Activated T-helper 2 cell treated with anti-CD3 and anti-CD28 coated beads, Interferon-gamma antibody, Interleukin-2, Interleukin-4, amounts not matched to agents 10 μg/mL and 5 μg/mL and 100 μg/mL, durations not matched to agents 14 hours and 24 hours and 36 hours (primary cell): Measurements from ENCODE around the gene TRAPPC14. TPM values are rescaled to one million over a fixed set of nuclear protein-coding genes. Genes with fewer than 3 reads are reported as not detected.
"Not testable (repeated sequence)": the region's sequence is repeated elsewhere in the genome, so short reads cannot be mapped to it uniquely, and the experiment has no call there.

ENCODE experiments used
- DNase-seq: peaks from one replicate; pipeline ENCODE4 v3.0.0; 2021; ENCODE audit warnings: low spot score
- H3K27ac Mint-ChIP-seq: one replicate; pipeline ENCODE4 v1.8.0; 2021; ENCODE audit warnings: mixed read lengths
- H3K27me3 Mint-ChIP-seq: one replicate; pipeline ENCODE4 v1.8.0; 2021; ENCODE audit warnings: low read depth, mixed read lengths
- H3K36me3 Mint-ChIP-seq: one replicate; pipeline ENCODE4 v1.8.0; 2021; ENCODE audit warnings: low read depth, mixed read lengths
- H3K4me1 Mint-ChIP-seq: one replicate; pipeline ENCODE4 v1.8.0; 2021; ENCODE audit warnings: low read depth, mixed read lengths
- H3K4me3 Mint-ChIP-seq: one replicate; pipeline ENCODE4 v1.8.0; 2021; ENCODE audit warnings: low read depth, mild to moderate bottlenecking, moderate library complexity, mixed read lengths
- H3K9me3 Mint-ChIP-seq: one replicate; pipeline ENCODE4 v1.8.0; 2021; ENCODE audit warnings: mixed read lengths
- intact Hi-C: fragments of 100-400 bp; cut with micrococcal nuclease; formaldehyde crosslinking; loops from one replicate; pipeline ENCODE4 v1.15.1; 2023
- total RNA-seq: library from RNA; stranded (reverse); gene quantifications from 2 replicates; pipeline ENCODE4 v1.2.3, GENCODE V29; 2022

TRAPPC14 gene, protein sequence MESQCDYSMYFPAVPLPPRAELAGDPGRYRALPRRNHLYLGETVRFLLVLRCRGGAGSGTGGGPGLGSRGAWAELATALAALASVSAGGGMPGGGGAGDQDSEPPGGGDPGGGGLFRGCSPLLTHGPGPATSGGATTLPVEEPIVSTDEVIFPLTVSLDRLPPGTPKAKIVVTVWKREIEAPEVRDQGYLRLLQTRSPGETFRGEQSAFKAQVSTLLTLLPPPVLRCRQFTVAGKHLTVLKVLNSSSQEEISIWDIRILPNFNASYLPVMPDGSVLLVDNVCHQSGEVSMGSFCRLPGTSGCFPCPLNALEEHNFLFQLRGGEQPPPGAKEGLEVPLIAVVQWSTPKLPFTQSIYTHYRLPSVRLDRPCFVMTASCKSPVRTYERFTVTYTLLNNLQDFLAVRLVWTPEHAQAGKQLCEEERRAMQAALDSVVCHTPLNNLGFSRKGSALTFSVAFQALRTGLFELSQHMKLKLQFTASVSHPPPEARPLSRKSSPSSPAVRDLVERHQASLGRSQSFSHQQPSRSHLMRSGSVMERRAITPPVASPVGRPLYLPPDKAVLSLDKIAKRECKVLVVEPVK
- total RNA-seq: 31.2 and 33.2 TPM in 2 replicates

- intact Hi-C loops: no loop called here
- Mint-ChIP-seq H3K27me3 (no peaks in the 10 kb centered on the region), H3K4me3 (peak within 1 kb of the TSS; percentile 79), H3K9me3 (no peaks in the 10 kb centered on the region), H3K4me1 (peaks cover 35% of the 10 kb centered on the region), H3K36me3 (peaks cover 28% of the 10 kb centered on the region), H3K27ac (peak within 1 kb of the TSS; percentile 73)
- DNase-seq: peak; percentile 88
Measured at GRCh38 chr7:100158229-100159098, at the start of gene TRAPPC14. TSS of gene TRAPPC14 (minus strand) at chr7:100158723. CDS start at chr7:100158499, 224 bp downstream.

DNA sequence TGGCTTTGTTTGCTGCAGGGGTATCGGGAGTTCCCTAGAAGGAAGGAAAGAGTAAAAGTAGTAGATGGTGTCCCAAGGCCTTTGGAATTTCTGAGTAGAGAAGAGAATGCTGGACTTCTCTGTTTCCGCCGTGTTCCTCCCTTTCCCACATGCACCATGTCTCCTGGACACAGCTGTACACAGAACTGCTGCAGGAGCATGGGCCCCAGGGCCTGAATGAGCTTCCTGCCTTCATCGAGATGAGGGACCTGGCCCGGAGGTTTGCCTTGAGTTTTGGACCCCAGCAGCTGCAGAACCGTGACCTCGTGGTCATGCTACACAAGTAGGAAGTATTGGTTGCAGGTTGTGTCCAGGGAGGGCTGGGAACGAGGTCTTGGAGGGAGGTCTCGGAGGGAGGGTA is 45.9 kb upstream of the TRAPPC14 start:
- no peak overlapping the region for H3K27ac Mint-ChIP-seq
- intact Hi-C loops: no loop called here
- peaks cover 21% of the 10 kb centered on the region for H3K4me1 Mint-ChIP-seq

DNA sequence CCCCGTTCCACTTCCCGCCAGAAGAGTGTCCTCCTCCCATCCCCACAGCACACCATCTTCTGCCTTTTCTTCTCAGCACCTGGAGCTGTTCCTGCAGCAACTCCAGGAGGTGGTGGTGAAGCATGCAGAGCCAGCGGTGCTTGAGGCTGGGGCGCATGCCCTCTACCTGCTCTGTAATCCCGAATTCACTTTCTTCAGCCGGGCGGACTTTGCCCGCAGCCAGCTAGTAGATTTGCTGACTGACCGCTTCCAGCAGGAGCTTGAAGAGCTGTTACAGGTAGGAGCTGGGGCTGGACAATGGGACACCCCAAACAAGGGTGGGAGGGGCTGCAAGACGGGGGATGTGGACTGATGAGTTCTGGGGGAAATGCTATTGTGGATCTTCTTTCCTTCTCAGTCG is 42.2 kb upstream of the TRAPPC14 start:
- no peak for DNase-seq
- Mint-ChIP-seq H3K27me3 (no peaks in the 10 kb centered on the region), H3K9me3 (no peaks in the 10 kb centered on the region), H3K36me3 (peaks cover 8% of the 10 kb centered on the region), H3K4me1 (peaks cover 8% of the 10 kb centered on the region), H3K4me3 (no peak overlapping the region), H3K27ac (no peak overlapping the region)
- intact Hi-C loops: no loop called here

More for the DNA sequence above, 45.9 kb upstream of the TRAPPC14 start:
- Mint-ChIP-seq H3K36me3 (peaks cover 17% of the 10 kb centered on the region), H3K4me3 (no peak overlapping the region), H3K9me3 (no peaks in the 10 kb centered on the region), H3K27me3 (no peaks in the 10 kb centered on the region)
- no peak for DNase-seq

GRCh38 chr7:100198266-100198665 is 39.7 kb upstream of the TRAPPC14 start:
- H3K9me3 Mint-ChIP-seq: no peaks in the 10 kb centered on the region
- no peaks in the 10 kb centered on the region for H3K27me3 Mint-ChIP-seq
- intact Hi-C loops: no loop called here
- H3K4me3 Mint-ChIP-seq: no peak overlapping the region
- no peak overlapping the region for H3K27ac Mint-ChIP-seq
- DNase-seq: no peak
- H3K36me3 Mint-ChIP-seq: peaks cover 2% of the 10 kb centered on the region
- H3K4me1 Mint-ChIP-seq: peaks cover 10% of the 10 kb centered on the region

DNA sequence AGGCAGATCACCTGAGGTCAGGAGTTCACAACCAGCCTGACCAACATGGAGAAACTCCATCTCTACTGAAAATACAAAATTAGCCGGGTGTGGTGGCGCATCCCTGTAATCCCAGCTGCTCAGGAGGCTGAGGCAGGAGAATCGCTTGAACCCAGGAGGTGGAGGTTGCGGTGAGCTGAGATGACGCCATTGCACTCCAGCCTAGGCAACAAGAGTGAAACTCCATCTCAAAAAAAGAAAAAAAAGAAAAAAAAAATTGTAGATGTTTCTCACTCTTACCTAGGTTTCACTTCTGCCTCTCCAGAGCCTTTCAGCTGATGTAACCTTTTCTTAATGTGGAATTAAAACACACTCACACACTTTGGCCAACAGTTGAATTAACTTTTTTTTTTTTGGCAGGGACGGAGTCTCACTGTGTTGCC is 37.4 kb upstream of the TRAPPC14 start:
- H3K27ac Mint-ChIP-seq, H3K27me3 Mint-ChIP-seq, H3K9me3 Mint-ChIP-seq, intact Hi-C loops, H3K4me3 Mint-ChIP-seq, DNase-seq, H3K36me3 Mint-ChIP-seq: not testable (repeated sequence)
- peaks cover 22% of the 10 kb centered on the region for H3K4me1 Mint-ChIP-seq

DNA sequence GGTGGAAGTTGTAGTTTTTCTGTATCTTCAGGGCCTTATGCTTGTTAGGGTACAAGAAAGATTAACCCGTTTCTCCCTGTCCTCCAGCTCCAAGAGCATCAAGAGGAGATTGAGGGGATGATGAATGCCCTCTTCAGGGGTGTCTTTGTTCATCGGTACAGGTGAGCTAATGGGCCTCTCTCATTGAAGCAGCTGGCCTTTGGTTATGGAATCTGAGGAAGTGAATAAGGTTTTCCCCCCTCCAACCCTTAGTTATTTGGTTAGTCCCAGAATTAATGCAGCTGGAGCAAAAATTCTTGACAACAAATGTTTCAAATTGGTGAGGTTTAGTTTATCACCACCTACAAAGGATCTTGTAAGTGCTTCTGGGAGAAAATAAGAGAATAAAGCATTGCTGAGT is 36.7 kb upstream of the TRAPPC14 start:
- H3K9me3 Mint-ChIP-seq: no peaks in the 10 kb centered on the region
- intact Hi-C loops: no loop called here
- no peak overlapping the region for H3K27ac Mint-ChIP-seq

GRCh38 chr7:100192969-100193368 is 34.4 kb upstream of the TRAPPC14 start:
- Mint-ChIP-seq H3K27ac (no peak overlapping the region), H3K36me3 (peaks cover 14% of the 10 kb centered on the region), H3K9me3 (no peaks in the 10 kb centered on the region), H3K27me3 (no peaks in the 10 kb centered on the region), H3K4me1 (peaks cover 23% of the 10 kb centered on the region), H3K4me3 (no peak overlapping the region)
- intact Hi-C loops: no loop called here
- DNase-seq: no peak

More for the DNA sequence above, 36.7 kb upstream of the TRAPPC14 start:
- DNase-seq: no peak
- H3K4me1 Mint-ChIP-seq: peaks cover 24% of the 10 kb centered on the region
- H3K36me3 Mint-ChIP-seq: peaks cover 10% of the 10 kb centered on the region
- H3K27me3 Mint-ChIP-seq: no peaks in the 10 kb centered on the region
- no peak overlapping the region for H3K4me3 Mint-ChIP-seq

GRCh38 chr7:100192281-100192862 is 33.8 kb upstream of the TRAPPC14 start:
- H3K27ac Mint-ChIP-seq, H3K9me3 Mint-ChIP-seq, DNase-seq, intact Hi-C loops, H3K27me3 Mint-ChIP-seq, H3K4me3 Mint-ChIP-seq: not testable (repeated sequence)
- Mint-ChIP-seq H3K36me3 (peaks cover 14% of the 10 kb centered on the region), H3K4me1 (peaks cover 23% of the 10 kb centered on the region)

GRCh38 chr7:100191775-100192174 is 33.3 kb upstream of the TRAPPC14 start:
- intact Hi-C loops: loop anchor here (2.0 kb wide), 1 partner anchor 25 kb away; no protein-coding TSS in a partner anchor
- DNase-seq: no peak
- H3K27me3 Mint-ChIP-seq: no peaks in the 10 kb centered on the region
- peaks cover 14% of the 10 kb centered on the region for H3K36me3 Mint-ChIP-seq
- no peak overlapping the region for H3K27ac Mint-ChIP-seq
- no peaks in the 10 kb centered on the region for H3K9me3 Mint-ChIP-seq
- H3K4me3 Mint-ChIP-seq: no peak overlapping the region
- peaks cover 23% of the 10 kb centered on the region for H3K4me1 Mint-ChIP-seq

DNA sequence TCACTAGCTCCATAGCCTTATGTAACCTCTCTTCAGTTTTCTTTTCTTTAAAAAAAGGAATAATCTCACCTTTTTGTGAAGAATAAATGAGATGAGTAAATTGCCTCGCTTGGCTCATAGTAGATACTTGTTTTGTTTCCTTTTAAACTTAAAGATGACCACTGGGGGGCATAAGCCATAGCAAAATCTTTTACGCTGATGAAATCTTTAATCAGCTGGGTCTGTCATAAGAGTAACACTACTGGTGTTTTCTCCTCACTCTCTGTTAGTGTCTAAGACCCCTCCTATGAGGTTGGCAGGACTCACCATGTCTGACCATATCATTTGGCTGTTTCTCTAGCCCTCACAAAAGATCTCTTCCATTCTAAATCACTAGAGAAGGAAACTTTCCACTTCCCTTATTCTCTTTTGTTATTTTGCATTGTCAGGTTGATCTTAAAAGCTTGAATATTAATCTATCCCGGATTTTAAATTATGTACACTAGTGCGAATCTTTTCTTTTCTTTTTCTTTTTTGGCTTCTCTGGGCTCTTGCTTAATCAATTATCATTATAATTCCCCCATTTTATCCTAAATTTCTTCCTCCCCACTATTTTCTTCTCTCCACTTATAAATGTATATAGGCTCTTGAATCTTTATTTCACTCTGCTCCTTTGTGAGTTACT is 31.7 kb upstream of the TRAPPC14 start:
- no peak overlapping the region for H3K27ac Mint-ChIP-seq
- no peak for DNase-seq
- peaks cover 14% of the 10 kb centered on the region for H3K36me3 Mint-ChIP-seq
- intact Hi-C loops: loop anchor here (2.0 kb wide), 1 partner anchor 27 kb away; no protein-coding TSS in a partner anchor
- H3K27me3 Mint-ChIP-seq: no peaks in the 10 kb centered on the region
- H3K9me3 Mint-ChIP-seq: no peaks in the 10 kb centered on the region
- H3K4me1 Mint-ChIP-seq: peaks cover 21% of the 10 kb centered on the region
- no peak overlapping the region for H3K4me3 Mint-ChIP-seq

- Mint-ChIP-seq H3K27ac (no peak overlapping the region), H3K4me1 (peaks cover 21% of the 10 kb centered on the region), H3K4me3 (no peak overlapping the region), H3K36me3 (peaks cover 11% of the 10 kb centered on the region), H3K27me3 (no peaks in the 10 kb centered on the region), H3K9me3 (no peaks in the 10 kb centered on the region)
- intact Hi-C loops: no loop called here
- DNase-seq: no peak
Measured at GRCh38 chr7:100189061-100189460, 30.5 kb upstream of the TRAPPC14 start.

- Mint-ChIP-seq H3K4me3 (no peak overlapping the region), H3K9me3 (no peaks in the 10 kb centered on the region)
Measured at GRCh38 chr7:100185726-100186125, 27.2 kb upstream of the TRAPPC14 start.

More at GRCh38 chr7:100185726-100186125, 27.2 kb upstream of the TRAPPC14 start:
- intact Hi-C loops: no loop called here
- Mint-ChIP-seq H3K36me3 (peaks cover 18% of the 10 kb centered on the region), H3K27ac (no peak overlapping the region), H3K4me1 (peaks cover 30% of the 10 kb centered on the region), H3K27me3 (no peaks in the 10 kb centered on the region)
- no peak for DNase-seq
